ENCODE measurements around the gene LSM10.

The LSM10 gene

GRCh38 chr1:36411674-36412648, 14.3 kb upstream of the LSM10 start:
- DNase-seq (ENCODE audit: low read depth): no peak

GRCh38 chr1:36408479-36408878, 10.8 kb upstream of the LSM10 start:
- DNase-seq (ENCODE audit: low read depth): no peak

More at GRCh38 chr1:36411674-36412648, 14.3 kb upstream of the LSM10 start:
- H3K4me3 ChIP-seq (ENCODE audit: low read depth, low read length): no peak overlapping the region

GRCh38 chr1:36406440-36406839, 8.7 kb upstream of the LSM10 start:
- no peak overlapping the region for H3K4me3 ChIP-seq (ENCODE audit: low read depth, low read length)
- DNase-seq (ENCODE audit: low read depth): no peak

More at GRCh38 chr1:36408479-36408878, 10.8 kb upstream of the LSM10 start:
- no peak overlapping the region for H3K4me3 ChIP-seq (ENCODE audit: low read depth, low read length)

GRCh38 chr1:36402504-36402890, 4.8 kb upstream of the LSM10 start:
- H3K4me3 ChIP-seq (ENCODE audit: low read depth, low read length): no peak overlapping the region
- DNase-seq (ENCODE audit: low read depth): no peak

- no peak for DNase-seq (ENCODE audit: low read depth)
- peak overlapping the region; percentile 15 for H3K4me3 ChIP-seq (ENCODE audit: low read depth, low read length)
These were observed 4.1 kb upstream of the LSM10 start for GRCh38 chr1:36401602-36402503.

GRCh38 chr1:36400825-36401601, 3.3 kb upstream of the LSM10 start:
- H3K4me3 ChIP-seq (ENCODE audit: low read depth, low read length): peak overlapping the region; percentile 15
- DNase-seq (ENCODE audit: low read depth): no peak

- DNase-seq (ENCODE audit: low read depth): no peak
- H3K4me3 ChIP-seq (ENCODE audit: low read depth, low read length): no peak overlapping the region
These were observed 2.8 kb upstream of the LSM10 start for GRCh38 chr1:36400514-36400824.

GRCh38 chr1:36398370-36398977, 766 bp upstream of the LSM10 start:
- H3K4me3 ChIP-seq (ENCODE audit: low read depth, low read length): no peak overlapping the region
- DNase-seq (ENCODE audit: low read depth): no peak

GRCh38 chr1:36397083-36397377, 678 bp downstream of the LSM10 start:
- no peak for DNase-seq (ENCODE audit: low read depth)

GRCh38 chr1:36396359-36396758, 1.3 kb downstream of the LSM10 start:
- no peak overlapping the region for H3K4me3 ChIP-seq (ENCODE audit: low read depth, low read length)
- no peak for DNase-seq (ENCODE audit: low read depth)

More at GRCh38 chr1:36397083-36397377, 678 bp downstream of the LSM10 start:
- peak overlapping the region; percentile 89 for H3K4me3 ChIP-seq (ENCODE audit: low read depth, low read length)

GRCh38 chr1:36393686-36394085, 4.0 kb downstream of the LSM10 start:
- no peak for DNase-seq (ENCODE audit: low read depth)
- H3K4me3 ChIP-seq (ENCODE audit: low read depth, low read length): no peak overlapping the region

- H3K4me3 ChIP-seq (ENCODE audit: low read depth, low read length): no peak overlapping the region
- DNase-seq (ENCODE audit: low read depth): no peak
These were observed 4.9 kb downstream of the LSM10 start for GRCh38 chr1:36392836-36393235.

GRCh38 chr1:36391271-36391670, 6.4 kb downstream of the LSM10 start:
- no peak for DNase-seq (ENCODE audit: low read depth)
- H3K4me3 ChIP-seq (ENCODE audit: low read depth, low read length): no peak overlapping the region

- DNase-seq (ENCODE audit: low read depth): no peak
- no peak overlapping the region for H3K4me3 ChIP-seq (ENCODE audit: low read depth, low read length)
These were observed 7.3 kb downstream of the LSM10 start for GRCh38 chr1:36390411-36390810.

- H3K4me3 ChIP-seq (ENCODE audit: low read depth, low read length): no peak overlapping the region
These were observed 7.7 kb downstream of the LSM10 start for GRCh38 chr1:36389999-36390398.

GRCh38 chr1:36389261-36389660, 8.4 kb downstream of the LSM10 start:
- no peak overlapping the region for H3K4me3 ChIP-seq (ENCODE audit: low read depth, low read length)
- no peak for DNase-seq (ENCODE audit: low read depth)

More at GRCh38 chr1:36389999-36390398, 7.7 kb downstream of the LSM10 start:
- no peak for DNase-seq (ENCODE audit: low read depth)

- DNase-seq (ENCODE audit: low read depth): peak; percentile 70
- H3K4me3 ChIP-seq (ENCODE audit: low read depth, low read length): peak overlapping the region; percentile 54
These were observed 10.4 kb downstream of the LSM10 start for GRCh38 chr1:36387141-36387949.
